B cell (primary cell): Measurements from ENCODE around the gene LPIN3. TPM values are rescaled to one million over a fixed set of nuclear protein-coding genes. Genes with fewer than 3 reads are reported as not detected.

Source experiments
- ATAC-seq: fragments of 200-7000 bp; cut with Tn5 transposase; one replicate; pipeline ENCODE4 v1.10.0; 2021; ENCODE audit warnings: low read depth, mild to moderate bottlenecking, moderate number of reproducible peaks, moderate library complexity
- CTCF ChIA-PET: fragments of 350-600 bp; sonication (Branson Sonifier 250); formaldehyde crosslinking; loops from one replicate; lab custom pipeline; 2021; ENCODE audit warnings: antibody characterized with exemption, inconsistent platforms; lab: Charles Lee
- POLR2A ChIA-PET: fragments of 350-600 bp; sonication (Branson Sonifier 250); formaldehyde crosslinking; loops from one replicate; lab custom pipeline; 2021; ENCODE audit warnings: antibody characterized with exemption; lab: Charles Lee
- DNase-seq: peaks from one replicate; pipeline ENCODE4 v3.0.0; 2013
- H2AFZ ChIP-seq: 2 replicates; pipeline ENCODE4 v1.6.1; 2012; ENCODE audit warnings: mild to moderate bottlenecking, low read depth, low read length; ENCODE audit not compliant: insufficient read depth, poor library complexity, severe bottlenecking
- H3K27ac ChIP-seq, 2 donors: 1 replicate in 1 of 2; 2 replicates in 1 of 2; pipeline ENCODE4 v1.5.1; 2012 to 2013; ENCODE audit warnings: low read length in 2 of 2, mild to moderate bottlenecking in 2 of 2, moderate library complexity in 1 of 2
- H3K27me3 ChIP-seq, 4 experiments: fragments of 200-600 bp in 1 of 4; sonication (generic) in 1 of 4; replicated peaks in 1 of 4; 1 replicate in 2 of 4; 2 replicates in 2 of 4; pipeline versions ENCODE4 v1.6.1 to v1.7.0; 2013 to 2016; ENCODE audit warnings: low read length in 3 of 4, mild to moderate bottlenecking in 2 of 4, mixed read lengths in 1 of 4, moderate library complexity in 1 of 4; ENCODE audit not compliant: insufficient read depth in 4 of 4, control insufficient read depth in 3 of 4; ENCODE audit errors: control extremely low read depth in 1 of 4
- H3K36me3 ChIP-seq, 2 experiments: replicated peaks in 1 of 2; 1 replicate in 1 of 2; 2 replicates in 1 of 2; pipeline versions ENCODE4 v1.6.1 to v1.7.1; 2013; ENCODE audit warnings: low read length in 1 of 2; ENCODE audit not compliant: insufficient read depth in 2 of 2, control insufficient read depth in 1 of 2; ENCODE audit errors: control extremely low read depth in 1 of 2, extremely low read depth in 1 of 2
- H3K4me1 ChIP-seq, 2 donors: fragments of 200-600 bp in 1 of 2; sonication (generic) in 1 of 2; 1 replicate in 1 of 2; 2 replicates in 1 of 2; pipeline versions ENCODE4 v1.5.1 to v1.6.1; 2013 to 2017; ENCODE audit warnings: low read length in 2 of 2; ENCODE audit not compliant: control insufficient read depth in 2 of 2, insufficient read depth in 2 of 2
- H3K4me2 ChIP-seq: replicated peaks from 2 replicates; pipeline ENCODE3; 2012; ENCODE audit warnings: mild to moderate bottlenecking, low read depth, low read length; ENCODE audit not compliant: poor library complexity, severe bottlenecking
- H3K4me3 ChIP-seq, 5 experiments: fragments of 200-600 bp in 1 of 5; sonication (generic) in 1 of 5; 1 replicate in 3 of 5; 2 replicates in 2 of 5; pipeline versions ENCODE4 v1.5.1 to v1.7.0; 2011 to 2016; ENCODE audit warnings: low read length in 4 of 5, mild to moderate bottlenecking in 4 of 5, low read depth in 2 of 5, control low read depth in 1 of 5, moderate library complexity in 1 of 5; ENCODE audit not compliant: insufficient read depth in 1 of 5; ENCODE audit errors: control extremely low read depth in 1 of 5, extremely low read depth in 1 of 5
- H3K79me2 ChIP-seq: fragments of 200-600 bp; sonication (generic); one replicate; pipeline ENCODE4 v1.6.0; 2016; ENCODE audit warnings: low read length; ENCODE audit not compliant: control insufficient read depth, insufficient read depth
- H3K9ac ChIP-seq: fragments of 200-600 bp; sonication (generic); 2 replicates; pipeline ENCODE4 v1.6.1; 2017; ENCODE audit warnings: mild to moderate bottlenecking, low read length, moderate library complexity
- H3K9me3 ChIP-seq, 3 donors: one replicate each; pipeline versions ENCODE4 v1.6.1 to v1.7.1; 2013; ENCODE audit warnings: low read length in 2 of 3; ENCODE audit not compliant: control insufficient read depth in 2 of 3, insufficient read depth in 1 of 3; ENCODE audit errors: control extremely low read depth in 1 of 3
- H4K20me1 ChIP-seq: 2 replicates; pipeline ENCODE4 v1.6.0; 2012; ENCODE audit warnings: mild to moderate bottlenecking, low read length; ENCODE audit not compliant: insufficient read depth, control insufficient read depth, poor library complexity, severe bottlenecking
- H3K27ac Mint-ChIP-seq: one replicate; pipeline ENCODE4 v1.8.0; 2021; ENCODE audit warnings: mixed read lengths
- H3K27me3 Mint-ChIP-seq: one replicate; pipeline ENCODE4 v1.8.0; 2021; ENCODE audit warnings: mixed read lengths
- H3K4me1 Mint-ChIP-seq: one replicate; pipeline ENCODE4 v1.8.0; 2021; ENCODE audit warnings: mixed read lengths
- H3K4me3 Mint-ChIP-seq: one replicate; pipeline ENCODE4 v1.8.0; 2021; ENCODE audit warnings: mixed read lengths
- H3K9me3 Mint-ChIP-seq: one replicate; pipeline ENCODE4 v1.8.0; 2022; ENCODE audit warnings: mixed read lengths; ENCODE audit not compliant: insufficient read depth
- EZH2 ChIP-seq: IDR thresholded peaks from 2 replicates; pipeline ENCODE4 v1.6.1; 2012; ENCODE audit warnings: borderline replicate concordance, low read depth, mild to moderate bottlenecking, moderate library complexity, low read length; ENCODE audit not compliant: insufficient read depth, poor library complexity, severe bottlenecking
- WGBS: methylation state at CpG from one replicate; pipeline ENCODE4 v1.1.5; 2013; ENCODE audit warnings: missing lambda C conversion rate; ENCODE audit not compliant: insufficient coverage; 5-methylcytosine and 5-hydroxymethylcytosine counted together
- intact Hi-C: fragments of 100-400 bp; cut with micrococcal nuclease; formaldehyde crosslinking; loops from one replicate; pipeline ENCODE4 v1.10.0; 2022
- polyA plus RNA-seq: library from polyadenylated mRNA; depleted of rRNA; stranded (reverse); fragments of >200 nt; gene quantifications from 2 replicates; pipeline ENCODE4 v1.2.3, GENCODE V29; 2012
- total RNA-seq, 2 donors: library from RNA; stranded (reverse); fragments of 120-200 nt in 1 of 2; gene quantifications; 1 replicate in 1 of 2; 2 replicates in 1 of 2; pipeline versions ENCODE4 v1.2.3 to v1.2.4, GENCODE V29; 2013 to 2022
- TF ChIP-seq, protein P1 (sequence below): fragments of 200-600 bp; IDR thresholded peaks from one replicate; pipeline ENCODE4 v1.8.0; 2022; ENCODE audit warnings: antibody characterized with exemption, mild to moderate bottlenecking

The LPIN3 gene
- total and polyA plus RNA-seq, 2 donors (not counting 1 experiment from before 2014, with no cell fraction given), result 0.84 to 1.2 TPM

DNA sequence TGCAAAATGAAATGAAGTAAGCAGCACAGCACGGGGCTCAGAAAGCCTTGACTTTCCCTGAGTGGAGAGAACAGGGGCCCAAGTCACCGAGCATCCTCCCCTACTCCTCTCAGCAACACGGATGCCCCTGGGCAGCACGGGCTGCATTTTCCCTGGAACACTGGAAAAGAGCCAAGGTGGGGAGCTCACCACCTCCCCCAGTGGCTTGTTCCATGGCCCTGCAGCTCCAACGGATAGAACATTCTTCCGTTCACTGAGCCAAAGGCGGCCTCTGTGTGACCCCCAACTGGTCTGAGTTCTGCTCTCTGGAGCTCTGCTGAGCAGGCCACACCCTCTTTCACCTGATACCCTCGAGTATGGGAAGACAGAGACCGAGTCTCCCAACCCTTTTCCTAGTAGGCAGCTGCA is 46.8 kb downstream of the LPIN3 start:
- H3K79me2 ChIP-seq, result no peaks in the 10 kb centered on the region
- TF ChIP-seq, protein P1, sequence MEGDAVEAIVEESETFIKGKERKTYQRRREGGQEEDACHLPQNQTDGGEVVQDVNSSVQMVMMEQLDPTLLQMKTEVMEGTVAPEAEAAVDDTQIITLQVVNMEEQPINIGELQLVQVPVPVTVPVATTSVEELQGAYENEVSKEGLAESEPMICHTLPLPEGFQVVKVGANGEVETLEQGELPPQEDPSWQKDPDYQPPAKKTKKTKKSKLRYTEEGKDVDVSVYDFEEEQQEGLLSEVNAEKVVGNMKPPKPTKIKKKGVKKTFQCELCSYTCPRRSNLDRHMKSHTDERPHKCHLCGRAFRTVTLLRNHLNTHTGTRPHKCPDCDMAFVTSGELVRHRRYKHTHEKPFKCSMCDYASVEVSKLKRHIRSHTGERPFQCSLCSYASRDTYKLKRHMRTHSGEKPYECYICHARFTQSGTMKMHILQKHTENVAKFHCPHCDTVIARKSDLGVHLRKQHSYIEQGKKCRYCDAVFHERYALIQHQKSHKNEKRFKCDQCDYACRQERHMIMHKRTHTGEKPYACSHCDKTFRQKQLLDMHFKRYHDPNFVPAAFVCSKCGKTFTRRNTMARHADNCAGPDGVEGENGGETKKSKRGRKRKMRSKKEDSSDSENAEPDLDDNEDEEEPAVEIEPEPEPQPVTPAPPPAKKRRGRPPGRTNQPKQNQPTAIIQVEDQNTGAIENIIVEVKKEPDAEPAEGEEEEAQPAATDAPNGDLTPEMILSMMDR, result no peak
- no peak for TF ChIP-seq EZH2
- H3K27me3 Mint-ChIP-seq, result peaks cover 21% of the 10 kb centered on the region
- H3K27me3 ChIP-seq, result no peaks in the 10 kb centered on the region
- intact Hi-C loops, result no loop called here
- H3K9ac ChIP-seq, result no peak overlapping the region
- no peak overlapping the region for H3K27ac ChIP-seq
- H3K9me3 Mint-ChIP-seq, result no peaks in the 10 kb centered on the region
- POLR2A ChIA-PET, result no interaction called here
- no peak overlapping the region for H3K4me2 ChIP-seq
- no peak overlapping the region for H3K27ac Mint-ChIP-seq
- H3K4me1 Mint-ChIP-seq, result no peaks in the 10 kb centered on the region
- no peaks in the 10 kb centered on the region for H3K36me3 ChIP-seq
- no peaks in the 10 kb centered on the region for H4K20me1 ChIP-seq
- H2AFZ ChIP-seq, result no peak overlapping the region
- no peak overlapping the region for H3K4me3 Mint-ChIP-seq
- CTCF ChIA-PET, result no interaction called here
- DNase-seq, result no peak
- WGBS, result 69% methylated on average over 8 of the region's 9 CpGs
- H3K9me3 ChIP-seq, result peaks cover 0 to 11% (median 0%) of the 10 kb centered on the region in 3 donors
- no peak overlapping the region for H3K4me3 ChIP-seq
- peaks cover 0 to 2% of the 10 kb centered on the region in 2 donors for H3K4me1 ChIP-seq
- no peak for ATAC-seq

DNA sequence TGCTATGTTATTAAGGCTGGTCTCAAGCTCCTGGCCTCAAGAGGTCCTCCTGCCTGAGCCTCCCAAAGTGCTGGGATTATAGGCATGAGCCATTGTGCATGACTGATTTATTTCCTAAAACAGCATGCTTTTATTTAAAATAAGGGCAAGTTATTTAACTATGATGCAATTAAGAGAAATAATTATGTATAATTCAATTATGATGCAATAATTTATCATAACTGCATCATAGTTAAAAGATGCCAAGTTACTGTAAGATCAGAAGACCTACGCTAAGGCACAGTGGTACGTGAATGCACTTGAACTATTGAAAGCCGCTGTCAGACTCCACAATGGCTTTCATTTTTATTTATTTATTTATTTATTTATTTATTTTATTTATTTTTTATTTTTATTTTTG is 50.3 kb downstream of the LPIN3 start:
- H3K4me3 ChIP-seq, result no peak overlapping the region
- DNase-seq (no peak), ATAC-seq (no peak)
- no peak overlapping the region for H3K27ac Mint-ChIP-seq
- peaks cover 0 to 2% of the 10 kb centered on the region in 2 donors for H3K4me1 ChIP-seq
- H4K20me1 ChIP-seq, result no peaks in the 10 kb centered on the region
- no peak for TF ChIP-seq EZH2
- TF ChIP-seq, protein P1, result no peak
- no peaks in the 10 kb centered on the region for H3K79me2 ChIP-seq
- no peak overlapping the region for H3K9ac ChIP-seq
- ChIA-PET CTCF (no interaction called here), POLR2A (no interaction called here)
- H3K27me3 ChIP-seq, result no peaks in the 10 kb centered on the region
- H2AFZ ChIP-seq, result no peak overlapping the region
- no peaks in the 10 kb centered on the region for H3K4me1 Mint-ChIP-seq
- no peak overlapping the region for H3K4me3 Mint-ChIP-seq
- intact Hi-C loops, result no loop called here
- H3K27me3 Mint-ChIP-seq, result peaks cover 9% of the 10 kb centered on the region
- peaks cover 0 to 8% (median 0%) of the 10 kb centered on the region in 3 donors for H3K9me3 ChIP-seq
- no peaks in the 10 kb centered on the region for H3K36me3 ChIP-seq
- no peaks in the 10 kb centered on the region for H3K9me3 Mint-ChIP-seq
- no peak overlapping the region for H3K27ac ChIP-seq
- no peak overlapping the region for H3K4me2 ChIP-seq
- no CpG with 5 or more reads among the region's 3 CpGs for WGBS
